Choroid plexus epithelial cell (primary cell): ENCODE measurements around the gene KEL.

Experiments
- DNase-seq: peaks from one replicate; pipeline ENCODE4 v3.0.0-alpha.2; 2010; ENCODE audit warnings: low read depth
- H3K4me3 ChIP-seq: 2 replicates; pipeline ENCODE4 v1.5.1; 2011; ENCODE audit warnings: low read depth, mild to moderate bottlenecking, control low read depth, low read length, moderate library complexity
- CTCF ChIP-seq: conservative IDR thresholded peaks from 2 replicates; pipeline ENCODE4 v1.5.1; 2011; ENCODE audit warnings: low read depth, mild to moderate bottlenecking, control low read depth, inconsistent platforms, low read length, moderate library complexity

The KEL gene

GRCh38 chr7:142938611-142939010 is 23.6 kb downstream of the KEL start:
- no peak overlapping the region for H3K4me3 ChIP-seq
- no peak for TF ChIP-seq CTCF
- DNase-seq, result no peak

DNA sequence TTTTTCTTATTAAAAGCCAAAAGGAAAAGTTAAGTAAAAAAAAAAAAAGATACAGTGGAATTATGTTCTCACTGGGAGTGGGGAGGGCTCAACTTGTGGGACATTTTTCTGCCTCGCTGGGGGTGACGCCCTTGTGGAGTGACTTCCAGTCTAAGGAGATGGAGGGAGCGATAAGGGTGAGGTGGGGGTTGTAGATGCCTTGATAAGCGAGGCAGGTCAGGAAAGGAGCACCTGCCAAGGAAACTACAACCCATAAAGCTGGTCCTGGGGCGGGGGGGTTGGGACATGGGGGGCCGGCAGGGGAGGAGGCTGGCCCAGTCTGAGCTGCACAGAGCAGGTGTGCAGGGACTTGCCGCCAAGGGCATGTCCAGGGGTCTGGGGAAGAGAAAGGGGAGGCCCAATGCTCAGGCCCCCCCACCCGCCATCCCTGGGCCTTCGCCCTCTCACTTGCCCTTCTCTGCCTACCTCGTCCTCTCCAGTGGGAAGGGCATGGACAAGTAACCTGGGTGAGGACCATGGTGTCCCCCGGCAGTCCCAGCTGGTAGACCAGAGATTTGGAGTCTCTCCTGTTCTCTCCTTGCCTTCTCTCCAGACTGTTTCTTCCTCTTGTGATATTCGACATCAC is 26.1 kb downstream of the KEL start:
- TF ChIP-seq CTCF, result no peak
- DNase-seq, result no peak
- H3K4me3 ChIP-seq, result no peak overlapping the region

GRCh38 chr7:142934056-142934455 is 28.1 kb downstream of the KEL start:
- H3K4me3 ChIP-seq, result no peak overlapping the region
- no peak for TF ChIP-seq CTCF
- no peak for DNase-seq

GRCh38 chr7:142933624-142934023 is 28.5 kb downstream of the KEL start, which contains the start of gene TRPV5:
Gene TRPV5 (minus strand): TSS chr7:142933746. CDS start chr7:142933459, 287 bp downstream.
- no peak for DNase-seq
- H3K4me3 ChIP-seq, result no peak within 1 kb of the TSS
- no peak for TF ChIP-seq CTCF

- no peak overlapping the region for H3K4me3 ChIP-seq
- no peak for TF ChIP-seq CTCF
- no peak for DNase-seq
These were observed 29.1 kb downstream of the KEL start for GRCh38 chr7:142933092-142933475.

- no peak for DNase-seq
- H3K4me3 ChIP-seq, result no peak overlapping the region
- TF ChIP-seq CTCF, result no peak
These were observed 29.6 kb downstream of the KEL start for GRCh38 chr7:142932386-142933091.
